ENCODE data around the gene COL13A1. TPM values are rescaled to one million over a fixed set of nuclear protein-coding genes. Genes with fewer than 3 reads are reported as not detected.

COL13A1 gene
- total RNA-seq, 1 donor from 2014 or later = 25.6 TPM

GRCh38 chr10:69939061-69939460 lies 137.4 kb downstream of the COL13A1 start:
- no peaks in the 10 kb centered on the region for H3K27me3 Mint-ChIP-seq (ENCODE audit: low read depth)
- TF ChIP-seq, protein P1, sequence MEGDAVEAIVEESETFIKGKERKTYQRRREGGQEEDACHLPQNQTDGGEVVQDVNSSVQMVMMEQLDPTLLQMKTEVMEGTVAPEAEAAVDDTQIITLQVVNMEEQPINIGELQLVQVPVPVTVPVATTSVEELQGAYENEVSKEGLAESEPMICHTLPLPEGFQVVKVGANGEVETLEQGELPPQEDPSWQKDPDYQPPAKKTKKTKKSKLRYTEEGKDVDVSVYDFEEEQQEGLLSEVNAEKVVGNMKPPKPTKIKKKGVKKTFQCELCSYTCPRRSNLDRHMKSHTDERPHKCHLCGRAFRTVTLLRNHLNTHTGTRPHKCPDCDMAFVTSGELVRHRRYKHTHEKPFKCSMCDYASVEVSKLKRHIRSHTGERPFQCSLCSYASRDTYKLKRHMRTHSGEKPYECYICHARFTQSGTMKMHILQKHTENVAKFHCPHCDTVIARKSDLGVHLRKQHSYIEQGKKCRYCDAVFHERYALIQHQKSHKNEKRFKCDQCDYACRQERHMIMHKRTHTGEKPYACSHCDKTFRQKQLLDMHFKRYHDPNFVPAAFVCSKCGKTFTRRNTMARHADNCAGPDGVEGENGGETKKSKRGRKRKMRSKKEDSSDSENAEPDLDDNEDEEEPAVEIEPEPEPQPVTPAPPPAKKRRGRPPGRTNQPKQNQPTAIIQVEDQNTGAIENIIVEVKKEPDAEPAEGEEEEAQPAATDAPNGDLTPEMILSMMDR (IDR thresholded peaks at IDR 0.05) = no peak
- H3K36me3 Mint-ChIP-seq (ENCODE audit: low read depth) = peaks cover 11% of the 10 kb centered on the region
- no peak overlapping the region for H3K4me3 Mint-ChIP-seq (ENCODE audit: unreplicated experiment)
- H3K9me3 Mint-ChIP-seq (ENCODE audit: low read depth) = no peaks in the 10 kb centered on the region
- no peak overlapping the region for H3K27ac Mint-ChIP-seq (ENCODE audit: unreplicated experiment)
- H3K4me1 Mint-ChIP-seq (ENCODE audit: low read depth) = no peaks in the 10 kb centered on the region
- DNase-seq (ENCODE audit: low spot score) = no peak

GRCh38 chr10:69939481-69939880 lies 137.8 kb downstream of the COL13A1 start:
- no peak for DNase-seq (ENCODE audit: low spot score)
- no peaks in the 10 kb centered on the region for H3K9me3 Mint-ChIP-seq (ENCODE audit: low read depth)
- H3K4me1 Mint-ChIP-seq (ENCODE audit: low read depth) = no peaks in the 10 kb centered on the region
- H3K27ac Mint-ChIP-seq (ENCODE audit: unreplicated experiment) = no peak overlapping the region
- H3K27me3 Mint-ChIP-seq (ENCODE audit: low read depth) = no peaks in the 10 kb centered on the region
- no peak overlapping the region for H3K4me3 Mint-ChIP-seq (ENCODE audit: unreplicated experiment)
- TF ChIP-seq, protein P1 (IDR thresholded peaks at IDR 0.05) = no peak
- H3K36me3 Mint-ChIP-seq (ENCODE audit: low read depth) = peaks cover 11% of the 10 kb centered on the region

- H3K4me3 Mint-ChIP-seq (ENCODE audit: unreplicated experiment) = no peak overlapping the region
- H3K4me1 Mint-ChIP-seq (ENCODE audit: low read depth) = no peaks in the 10 kb centered on the region
- H3K9me3 Mint-ChIP-seq (ENCODE audit: low read depth) = no peaks in the 10 kb centered on the region
- DNase-seq (ENCODE audit: low spot score) = no peak
- no peaks in the 10 kb centered on the region for H3K27me3 Mint-ChIP-seq (ENCODE audit: low read depth)
- TF ChIP-seq, protein P1 (IDR thresholded peaks at IDR 0.05) = no peak
- no peak overlapping the region for H3K27ac Mint-ChIP-seq (ENCODE audit: unreplicated experiment)
- peaks cover 6% of the 10 kb centered on the region for H3K36me3 Mint-ChIP-seq (ENCODE audit: low read depth)
Measured at GRCh38 chr10:69941730-69942129, 140.0 kb downstream of the COL13A1 start.

- no peaks in the 10 kb centered on the region for H3K9me3 Mint-ChIP-seq (ENCODE audit: low read depth)
- no peaks in the 10 kb centered on the region for H3K4me1 Mint-ChIP-seq (ENCODE audit: low read depth)
- TF ChIP-seq, protein P1 (IDR thresholded peaks at IDR 0.05) = no peak
- no peak overlapping the region for H3K27ac Mint-ChIP-seq (ENCODE audit: unreplicated experiment)
- DNase-seq (ENCODE audit: low spot score) = no peak
- H3K36me3 Mint-ChIP-seq (ENCODE audit: low read depth) = peaks cover 6% of the 10 kb centered on the region
- H3K4me3 Mint-ChIP-seq (ENCODE audit: unreplicated experiment) = no peak overlapping the region
- no peaks in the 10 kb centered on the region for H3K27me3 Mint-ChIP-seq (ENCODE audit: low read depth)
Measured at GRCh38 chr10:69943292-69943820, 141.7 kb downstream of the COL13A1 start.

DNA sequence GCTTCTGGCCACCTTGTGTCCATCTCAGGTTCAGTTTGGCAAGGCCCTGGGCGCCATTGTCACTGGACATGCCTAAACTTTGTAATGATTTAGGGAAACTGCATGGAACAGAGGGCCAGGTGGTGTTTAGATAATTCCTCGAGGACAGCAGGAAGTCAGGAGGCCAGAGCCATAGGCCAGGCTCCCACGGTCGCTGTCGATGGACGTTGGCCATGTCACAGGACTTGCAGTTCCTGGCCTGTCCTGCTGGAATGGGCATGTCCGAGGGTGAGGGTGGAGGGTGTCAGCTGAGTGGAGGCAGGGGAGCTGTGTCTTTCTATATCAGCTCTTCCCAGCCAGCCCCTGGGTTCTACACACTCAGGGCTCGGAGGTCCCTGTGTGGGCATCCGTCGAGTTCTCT lies 143.1 kb downstream of the COL13A1 start:
- Mint-ChIP-seq H3K27ac (ENCODE audit: unreplicated experiment) (no peak overlapping the region), H3K27me3 (ENCODE audit: low read depth) (no peaks in the 10 kb centered on the region), H3K9me3 (ENCODE audit: low read depth) (no peaks in the 10 kb centered on the region), H3K4me3 (ENCODE audit: unreplicated experiment) (no peak overlapping the region), H3K36me3 (ENCODE audit: low read depth) (peaks cover 8% of the 10 kb centered on the region), H3K4me1 (ENCODE audit: low read depth) (no peaks in the 10 kb centered on the region)
- TF ChIP-seq, protein P1 (IDR thresholded peaks at IDR 0.05) = no peak
- no peak for DNase-seq (ENCODE audit: low spot score)

All from chondrocyte (in vitro differentiated cells).